Endothelial cell of umbilical vein (primary cell): ENCODE measurements around the gene HRH3. TPM values are rescaled to one million over a fixed set of nuclear protein-coding genes. Genes with fewer than 3 reads are reported as not detected.

Experiments used
- BruUV-seq: library from RNA; stranded (reverse); fragments of 400-500 nt; replicated peaks from 2 replicates; lab custom pipeline; 2021; lab: Mats Ljungman, UMichigan
- CTCF ChIA-PET: fragments of 300-600, 350-600 bp; sonication (Branson Sonifier 250); formaldehyde crosslinking; loops from one replicate; lab custom pipeline; 2021; ENCODE audit warnings: antibody characterized with exemption, inconsistent platforms; lab: Charles Lee
- POLR2A ChIA-PET: fragments of 300-600, 350-600 bp; sonication (Branson Sonifier 250); formaldehyde crosslinking; loops from one replicate; lab custom pipeline; 2021; ENCODE audit warnings: antibody characterized with exemption, inconsistent platforms; lab: Charles Lee
- DNase-seq: peaks from one replicate; pipeline ENCODE4 v3.0.0-alpha.2; 2011; ENCODE audit warnings: low read depth, low spot score
- FAIRE-seq: peaks from 2 replicates; lab custom pipeline; 2011; peaks lifted over from hg19 to GRCh38; lab: Jason Lieb, UNC
- H2AFZ ChIP-seq: 2 replicates; pipeline ENCODE4 v1.6.0; 2012; ENCODE audit warnings: low read depth, low read length, control low read depth, inconsistent platforms
- H3K27ac ChIP-seq: 2 replicates; pipeline ENCODE4 v1.5.1; 2011; ENCODE audit warnings: low read depth, mild to moderate bottlenecking, control low read depth, low read length, moderate library complexity; ENCODE audit not compliant: insufficient read depth
- H3K27me3 ChIP-seq, 2 experiments: 2 replicates each; pipeline versions ENCODE4 v1.6.0 to v1.6.1; 2011; ENCODE audit warnings: low read length in 2 of 2, mixed read lengths in 1 of 2; ENCODE audit not compliant: control insufficient read depth in 2 of 2, insufficient read depth in 2 of 2
- H3K36me3 ChIP-seq, 2 experiments: 2 replicates in 1 of 2; 3 replicates in 1 of 2; pipeline ENCODE4 v1.5.1; 2011; ENCODE audit warnings: low read length in 2 of 2, mild to moderate bottlenecking in 1 of 2, moderate library complexity in 1 of 2; ENCODE audit not compliant: control insufficient read depth in 2 of 2, insufficient read depth in 2 of 2; ENCODE audit errors: extremely low read depth in 1 of 2
- H3K4me1 ChIP-seq: 3 replicates; pipeline ENCODE4 v1.5.1; 2011; ENCODE audit warnings: mild to moderate bottlenecking, low read length; ENCODE audit not compliant: control insufficient read depth, insufficient read depth; ENCODE audit errors: extremely low read depth
- H3K4me2 ChIP-seq: 2 replicates; pipeline ENCODE4 v1.6.1; 2011; ENCODE audit warnings: low read length, control low read depth, mixed read lengths; ENCODE audit not compliant: insufficient read depth
- H3K4me3 ChIP-seq, 3 experiments: fragments of 200-600 bp in 1 of 3; sonication (generic), shearing (Covaris generic) in 1 of 3; replicated peaks in 1 of 3; 2 replicates each; pipeline ENCODE4 v1.5.1; 2011 to 2016; ENCODE audit warnings: control low read depth in 3 of 3, low read length in 3 of 3, mild to moderate bottlenecking in 2 of 3, inconsistent platforms in 1 of 3, low read depth in 1 of 3, moderate library complexity in 1 of 3; ENCODE audit not compliant: insufficient read depth in 1 of 3
- H3K79me2 ChIP-seq: 2 replicates; pipeline ENCODE4 v1.6.0; 2012; ENCODE audit warnings: low read length, inconsistent platforms; ENCODE audit not compliant: control insufficient read depth, insufficient read depth
- H3K9ac ChIP-seq: replicated peaks from 2 replicates; pipeline ENCODE3; 2011; ENCODE audit warnings: low read length, control low read depth; ENCODE audit not compliant: insufficient read depth; ENCODE audit errors: extremely low read depth
- H3K9me1 ChIP-seq: replicated peaks from 3 replicates; pipeline ENCODE4 v1.6.0; 2011; ENCODE audit warnings: mild to moderate bottlenecking, low read length; ENCODE audit not compliant: control insufficient read depth, insufficient read depth; ENCODE audit errors: extremely low read depth
- H3K9me3 ChIP-seq: replicated peaks from 2 replicates; pipeline ENCODE4 v1.5.1; 2012; ENCODE audit warnings: low read length, inconsistent platforms; ENCODE audit not compliant: control insufficient read depth, insufficient read depth
- H4K20me1 ChIP-seq: replicated peaks from 2 replicates; pipeline ENCODE3; 2011; ENCODE audit warnings: mild to moderate bottlenecking, low read length; ENCODE audit not compliant: control insufficient read depth, insufficient read depth; ENCODE audit errors: extremely low read depth
- CTCF ChIP-seq, 2 donors: IDR thresholded peaks; 1 replicate in 1 of 2; 2 replicates in 1 of 2; pipeline ENCODE4 v1.5.1; 2011; ENCODE audit warnings: low read length in 2 of 2, mild to moderate bottlenecking in 2 of 2, moderate library complexity in 2 of 2, control low read depth in 1 of 2, inconsistent platforms in 1 of 2, low read depth in 1 of 2; ENCODE audit not compliant: insufficient read depth in 1 of 2; ENCODE audit errors: extremely low read depth in 1 of 2
- EZH2 ChIP-seq: IDR thresholded peaks from 2 replicates; pipeline ENCODE4 v1.6.1; 2012; ENCODE audit warnings: borderline replicate concordance, low read depth, mild to moderate bottlenecking, moderate library complexity, low read length, inconsistent platforms; ENCODE audit not compliant: severe bottlenecking
- FOS ChIP-seq: IDR thresholded peaks from 2 replicates; pipeline ENCODE4 v1.6.1; 2011; ENCODE audit warnings: mild to moderate bottlenecking, low read length, moderate library complexity, borderline replicate concordance; ENCODE audit not compliant: insufficient read depth
- GATA2 ChIP-seq: IDR thresholded peaks from 2 replicates; pipeline ENCODE4 v1.7.0; 2011; ENCODE audit warnings: low read depth, mild to moderate bottlenecking, moderate library complexity, mixed read lengths, low read length; ENCODE audit not compliant: insufficient read length, insufficient read depth
- JUN ChIP-seq: IDR thresholded peaks from 2 replicates; pipeline ENCODE4 v1.6.1; 2011; ENCODE audit warnings: borderline replicate concordance, low read depth; ENCODE audit not compliant: insufficient read length, insufficient read depth
- MAX ChIP-seq: IDR thresholded peaks from 2 replicates; pipeline ENCODE4 v1.6.1; 2011; ENCODE audit not compliant: insufficient read depth, insufficient read length
- MYC ChIP-seq: IDR thresholded peaks from one replicate; pipeline ENCODE4 v1.6.1; 2011; ENCODE audit warnings: mild to moderate bottlenecking, low read depth, low read length
- POLR2A ChIP-seq: IDR thresholded peaks from 2 replicates; pipeline ENCODE4 v1.6.1; 2012; ENCODE audit warnings: low read depth, mild to moderate bottlenecking, control low read depth, low read length
- POLR2AphosphoS5 ChIP-seq: IDR thresholded peaks from 2 replicates; pipeline ENCODE4 v1.6.1; 2012; ENCODE audit warnings: low read depth, mild to moderate bottlenecking, control low read depth, low read length, moderate library complexity; ENCODE audit not compliant: insufficient read depth
- dilution Hi-C: fragments of 300-500 bp; cut with MboI; formaldehyde crosslinking; loops from one replicate; pipeline ENCODE4 v1.15.0; 2019; ENCODE audit warnings: low sequenced_read_pairs; ENCODE audit not compliant: extremely low pct_ligation_motif_present
- intact Hi-C: fragments of 100-400 bp; cut with micrococcal nuclease; formaldehyde crosslinking; loops from one replicate; pipeline ENCODE4 v1.10.0; 2022
- polyA plus RNA-seq, 4 experiments: library from polyadenylated mRNA; depleted of rRNA in 3 of 4; stranded (reverse) in 3 of 4; unstranded in 1 of 4; fragments of >200 nt; gene quantifications; 2 replicates each; pipeline versions ENCODE4 v1.2.1 to v1.2.3, GENCODE V29; 2011 to 2012; ENCODE audit warnings: missing spikeins in 1 of 4
- total RNA-seq: library from RNA; stranded (reverse); gene quantifications from 2 replicates; pipeline ENCODE4 v1.2.3, GENCODE V29; 2021

HRH3 gene
- total and polyA plus RNA-seq, 2 donors (not counting 3 experiments of a cell fraction or from before 2014, with no cell fraction given) = not detected

- Histone ChIP-seq H3K9ac (no peak overlapping the region), H3K9me1 (no peaks in the 10 kb centered on the region), H2AFZ (no peak overlapping the region), H3K27ac (no peak overlapping the region), H3K79me2 (no peaks in the 10 kb centered on the region), H3K4me2 (no peak overlapping the region), H3K36me3 (peaks cover 2 to 22% of the 10 kb centered on the region in 2 experiments), H3K4me3 (no peak overlapping the region), H3K4me1 (no peaks in the 10 kb centered on the region), H3K9me3 (no peaks in the 10 kb centered on the region), H4K20me1 (no peaks in the 10 kb centered on the region), H3K27me3 (no peaks in the 10 kb centered on the region)
- DNase-seq (no peak), FAIRE-seq (no peak)
- intact Hi-C loops (no loop called here), dilution Hi-C loops (no loop called here)
- CTCF ChIA-PET = no interaction called here
- no TSS peak for BruUV-seq
- POLR2A ChIA-PET = no interaction called here
- TF ChIP-seq MAX (no peak), CTCF (IDR thresholded peaks at IDR 0.05; ENCODE audit: extremely low read depth in 1 of 2, insufficient read depth in 1 of 2, low read depth in 1 of 2, low read length in 2 of 2) (no peak), EZH2 (no peak), FOS (no peak), JUN (no peak), GATA2 (no peak), POLR2A (no peak), POLR2AphosphoS5 (no peak), MYC (no peak)
Observed at GRCh38 chr20:62195736-62196135, 24.3 kb downstream of the HRH3 start.
